A204.1 (cell line): ENCODE results near the gene PANX2.
"Not testable (repeated sequence)": the region's sequence is repeated elsewhere in the genome, so short reads cannot be mapped to it uniquely, and the experiment has no call there.

Source experiments
- FAIRE-seq: peaks from 2 replicates; lab custom pipeline; 2012; peaks lifted over from hg19 to GRCh38; lab: Jason Lieb, UNC

PANX2 gene

GRCh38 chr22:50199251-50199721, 28.8 kb downstream of the PANX2 start:
- FAIRE-seq, result no peak

- no peak for FAIRE-seq
Observed at GRCh38 chr22:50199829-50200460, 29.4 kb downstream of the PANX2 start.

- FAIRE-seq, result no peak
Observed at GRCh38 chr22:50200461-50201190, 30.1 kb downstream of the PANX2 start, which contains the start of gene SELENOO. Gene SELENOO, plus strand, starts transcription at chr22:50201011. Its CDS starts 26 bp downstream, at chr22:50201037.

GRCh38 chr22:50201191-50202129, 30.9 kb downstream of the PANX2 start:
- no peak for FAIRE-seq

GRCh38 chr22:50202130-50202666, 31.7 kb downstream of the PANX2 start:
- no peak for FAIRE-seq

- FAIRE-seq, result no peak
Observed at GRCh38 chr22:50203288-50203687, 32.8 kb downstream of the PANX2 start.

GRCh38 chr22:50204571-50204970, 34.0 kb downstream of the PANX2 start:
- FAIRE-seq, result no peak

GRCh38 chr22:50204998-50205397, 34.5 kb downstream of the PANX2 start:
- not testable (repeated sequence) for FAIRE-seq

GRCh38 chr22:50205781-50206569, 35.4 kb downstream of the PANX2 start:
- FAIRE-seq, result no peak

- no peak for FAIRE-seq
Observed at GRCh38 chr22:50206599-50206998, 36.1 kb downstream of the PANX2 start.

- no peak for FAIRE-seq
Observed at GRCh38 chr22:50207383-50208140, 37.0 kb downstream of the PANX2 start.

GRCh38 chr22:50208430-50208938, 38.0 kb downstream of the PANX2 start:
- no peak for FAIRE-seq

- FAIRE-seq, result no peak
Observed at GRCh38 chr22:50208939-50209892, 38.7 kb downstream of the PANX2 start.

- FAIRE-seq, result no peak
Observed at GRCh38 chr22:50209893-50210292, 39.4 kb downstream of the PANX2 start.

GRCh38 chr22:50210378-50211139, 40.0 kb downstream of the PANX2 start:
- no peak for FAIRE-seq

GRCh38 chr22:50211147-50211546, 40.6 kb downstream of the PANX2 start:
- FAIRE-seq, result no peak

GRCh38 chr22:50213263-50213662, 42.7 kb downstream of the PANX2 start:
- no peak for FAIRE-seq

- FAIRE-seq, result no peak
Observed at GRCh38 chr22:50215297-50216054, 44.9 kb downstream of the PANX2 start.
